HG03175 (cell line): Measurements from ENCODE around the gene COL4A2.

ENCODE experiments used
- ATAC-seq: cut with Tn5 transposase; IDR thresholded peaks from one replicate; pipeline ENCODE4 v1.9.1; 2021; ENCODE audit warnings: mild to moderate bottlenecking, moderate library complexity; ENCODE audit not compliant: unreplicated experiment

COL4A2 gene

DNA sequence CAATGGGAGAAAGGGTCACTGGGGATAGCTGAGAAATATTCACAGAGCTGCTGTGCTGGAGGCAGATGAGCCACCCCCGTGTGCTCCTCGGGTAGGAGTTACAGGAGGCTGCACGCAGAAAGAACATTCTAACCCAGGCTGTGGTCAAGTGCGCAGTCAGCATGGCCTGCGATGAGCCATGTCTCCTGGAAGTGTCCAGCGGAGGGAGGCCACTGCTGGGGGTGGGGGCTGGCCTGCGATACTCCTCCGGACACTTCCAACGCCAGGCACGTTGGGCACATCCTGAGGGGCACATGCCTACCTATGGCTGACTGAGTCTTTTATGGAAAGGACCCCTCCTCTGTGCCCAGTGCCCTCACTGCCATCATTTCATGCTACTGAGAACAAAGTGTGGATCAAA is 198.5 kb downstream of the COL4A2 start:
- ATAC-seq, result no peak

DNA sequence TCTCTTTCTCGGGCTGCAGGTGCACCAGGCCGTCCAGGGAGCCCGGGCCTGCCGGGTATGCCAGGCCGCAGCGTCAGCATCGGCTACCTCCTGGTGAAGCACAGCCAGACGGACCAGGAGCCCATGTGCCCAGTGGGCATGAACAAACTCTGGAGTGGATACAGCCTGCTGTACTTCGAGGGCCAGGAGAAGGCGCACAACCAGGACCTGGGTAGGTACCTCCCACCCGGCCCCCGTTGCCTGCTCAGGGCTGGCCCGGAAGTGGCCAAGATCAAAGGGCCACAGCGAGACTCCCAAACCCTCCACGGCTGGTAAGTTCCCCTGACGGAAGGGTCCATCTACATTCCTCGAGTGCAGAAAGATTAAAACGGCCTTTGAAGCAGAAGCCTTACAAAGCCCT is 199.3 kb downstream of the COL4A2 start:
- no peak for ATAC-seq

DNA sequence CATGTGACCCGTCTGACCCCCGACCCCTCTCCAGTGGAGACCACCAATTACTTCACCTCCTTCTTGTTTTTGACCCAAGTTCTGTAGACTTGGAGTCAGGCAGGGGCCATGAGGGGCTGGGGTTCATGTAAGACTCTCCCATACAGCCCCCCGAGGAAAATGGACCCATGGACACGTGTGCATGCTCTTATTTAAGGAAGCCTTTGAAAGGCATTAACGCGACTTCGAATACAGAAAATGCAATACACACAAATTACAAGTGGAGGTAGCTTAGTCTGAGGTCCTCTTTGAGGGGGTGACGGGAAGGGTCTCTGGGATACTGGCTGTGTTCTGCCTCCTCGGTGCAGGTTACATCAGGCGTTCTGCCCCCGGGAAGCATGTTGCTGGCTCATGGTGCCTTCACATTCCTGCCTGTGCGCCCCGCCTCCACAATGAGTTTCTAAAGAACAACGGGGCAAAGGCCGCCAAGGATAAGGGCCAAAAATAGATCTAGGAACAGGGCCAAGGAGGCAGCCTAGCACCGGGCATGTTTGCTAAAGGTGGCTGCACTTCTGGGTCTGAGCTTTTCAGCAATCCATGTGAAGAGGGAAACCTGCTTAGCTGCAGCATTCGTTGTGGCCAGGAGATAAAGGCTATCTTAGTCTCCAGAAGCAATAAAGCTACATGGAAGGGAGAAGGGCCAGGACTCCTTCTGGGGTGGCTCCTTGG is 199.9 kb downstream of the COL4A2 start:
- no peak for ATAC-seq

DNA sequence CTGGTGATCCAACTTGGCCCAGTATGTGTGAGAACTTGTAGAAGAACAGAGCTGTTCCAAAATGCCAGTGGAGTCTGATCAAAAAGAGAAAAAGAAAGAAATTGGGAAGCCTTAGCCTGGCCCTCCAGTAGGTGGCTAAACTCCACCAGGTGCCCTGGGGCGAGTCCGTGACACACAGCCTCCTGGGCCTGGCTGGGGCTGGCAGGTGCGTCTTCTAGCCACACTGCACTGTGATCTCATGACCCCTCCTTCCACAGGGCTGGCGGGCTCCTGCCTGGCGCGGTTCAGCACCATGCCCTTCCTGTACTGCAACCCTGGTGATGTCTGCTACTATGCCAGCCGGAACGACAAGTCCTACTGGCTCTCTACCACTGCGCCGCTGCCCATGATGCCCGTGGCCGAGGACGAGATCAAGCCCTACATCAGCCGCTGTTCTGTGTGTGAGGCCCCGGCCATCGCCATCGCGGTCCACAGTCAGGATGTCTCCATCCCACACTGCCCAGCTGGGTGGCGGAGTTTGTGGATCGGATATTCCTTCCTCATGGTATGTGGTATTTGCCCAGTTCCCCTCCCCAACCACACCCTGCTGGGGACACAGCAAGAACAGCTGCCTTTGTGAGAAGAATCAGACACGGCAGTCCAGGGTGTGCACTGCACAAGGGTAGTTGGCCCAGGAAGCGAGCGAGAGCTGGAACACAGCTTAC is 200.7 kb downstream of the COL4A2 start:
- no peak for ATAC-seq

DNA sequence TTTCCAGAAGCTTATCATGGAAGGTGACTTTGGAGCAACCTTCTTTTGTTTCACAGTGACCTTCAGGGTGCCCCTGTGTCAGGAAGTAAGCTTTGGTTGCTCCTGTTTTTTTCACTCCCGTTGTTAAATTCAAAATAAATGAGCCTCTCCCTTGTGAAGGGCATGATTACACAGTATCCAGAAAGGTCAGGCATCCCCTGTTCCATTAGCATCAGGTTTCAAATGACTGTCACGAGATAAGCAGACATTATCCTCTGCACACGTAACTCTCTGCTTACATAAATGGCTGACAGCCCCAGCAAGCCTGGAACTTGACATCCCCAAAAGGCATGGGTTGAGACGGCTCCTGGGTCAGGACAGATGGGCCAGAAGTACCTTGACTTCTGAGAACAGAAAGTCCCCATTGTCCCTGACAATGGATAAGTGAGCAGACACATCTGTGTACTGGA is 202.4 kb downstream of the COL4A2 start:
- no peak for ATAC-seq

DNA sequence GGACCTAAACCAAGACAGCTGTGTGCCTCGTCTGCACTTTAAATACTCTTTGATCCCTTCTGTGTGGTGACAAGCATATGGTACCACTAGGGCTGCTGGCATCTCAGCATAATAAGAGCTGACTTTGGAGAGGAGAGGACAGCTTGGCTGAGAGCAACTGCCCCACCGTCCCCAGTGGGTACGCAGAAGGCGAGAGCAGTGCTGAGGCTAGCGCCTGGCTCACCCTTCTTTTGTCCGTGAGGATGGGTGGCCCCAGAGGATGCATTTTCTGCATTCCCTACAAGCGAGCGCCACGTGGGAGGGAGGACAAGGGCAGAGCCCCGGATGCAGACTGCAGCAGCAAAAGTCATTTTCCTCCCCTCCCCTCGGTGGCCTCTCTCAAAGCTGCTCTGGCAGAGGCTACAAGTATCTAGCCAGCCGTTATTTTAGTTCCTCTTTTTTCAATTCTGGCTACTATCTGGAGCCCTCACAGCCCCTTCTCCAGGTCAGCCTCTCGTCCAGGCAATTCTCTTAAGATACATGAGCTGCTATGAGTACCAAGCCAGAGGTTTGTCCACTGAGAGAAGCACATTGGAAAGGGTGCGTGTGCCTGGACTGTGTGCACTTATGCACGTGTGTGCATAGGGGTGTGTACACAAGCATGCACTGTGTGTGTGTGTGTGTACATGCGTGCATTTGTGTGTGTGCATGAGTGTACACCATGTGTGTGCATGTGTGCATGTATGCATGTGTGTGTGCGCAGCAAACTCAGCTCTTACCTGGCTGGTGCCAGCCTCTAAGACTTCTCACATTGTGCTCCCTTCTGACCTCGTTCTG is 203.1 kb downstream of the COL4A2 start:
- peak; percentile 77 for ATAC-seq

DNA sequence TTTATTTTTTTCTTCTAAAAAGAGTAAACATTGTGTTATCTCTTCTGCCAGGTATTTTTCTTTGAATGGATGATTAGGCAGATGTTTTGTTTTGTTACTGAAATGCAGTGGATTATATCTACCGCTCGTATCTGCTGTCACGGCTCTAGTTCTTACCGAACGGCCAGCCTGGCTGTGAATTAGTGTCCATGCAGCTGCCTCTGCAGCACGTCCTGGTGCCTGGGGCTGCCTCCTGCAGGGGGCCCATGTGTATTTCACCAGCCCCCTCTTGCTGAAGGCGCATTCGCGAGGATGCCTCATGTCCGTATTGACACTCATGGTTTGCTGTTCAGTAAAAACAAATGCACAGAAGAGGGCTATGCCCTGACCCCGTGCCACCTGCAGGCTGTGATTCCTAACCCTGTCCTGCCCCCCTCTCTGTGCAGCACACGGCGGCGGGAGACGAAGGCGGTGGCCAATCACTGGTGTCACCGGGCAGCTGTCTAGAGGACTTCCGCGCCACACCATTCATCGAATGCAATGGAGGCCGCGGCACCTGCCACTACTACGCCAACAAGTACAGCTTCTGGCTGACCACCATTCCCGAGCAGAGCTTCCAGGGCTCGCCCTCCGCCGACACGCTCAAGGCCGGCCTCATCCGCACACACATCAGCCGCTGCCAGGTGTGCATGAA is 204.6 kb downstream of the COL4A2 start:
- ATAC-seq, result no peak

DNA sequence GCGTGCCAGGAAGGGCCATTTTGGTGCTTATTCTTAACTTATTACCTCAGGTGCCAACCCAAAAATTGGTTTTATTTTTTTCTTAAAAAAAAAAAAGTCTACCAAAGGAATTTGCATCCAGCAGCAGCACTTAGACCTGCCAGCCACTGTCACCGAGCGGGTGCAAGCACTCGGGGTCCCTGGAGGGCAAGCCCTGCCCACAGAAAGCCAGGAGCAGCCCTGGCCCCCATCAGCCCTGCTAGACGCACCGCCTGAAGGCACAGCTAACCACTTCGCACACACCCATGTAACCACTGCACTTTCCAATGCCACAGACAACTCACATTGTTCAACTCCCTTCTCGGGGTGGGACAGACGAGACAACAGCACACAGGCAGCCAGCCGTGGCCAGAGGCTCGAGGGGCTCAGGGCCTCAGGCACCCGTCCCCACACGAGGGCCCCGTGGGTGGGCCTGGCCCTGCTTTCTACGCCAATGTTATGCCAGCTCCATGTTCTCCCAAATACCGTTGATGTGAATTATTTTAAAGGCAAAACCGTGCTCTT is 205.2 kb downstream of the COL4A2 start:
- no peak for ATAC-seq

DNA sequence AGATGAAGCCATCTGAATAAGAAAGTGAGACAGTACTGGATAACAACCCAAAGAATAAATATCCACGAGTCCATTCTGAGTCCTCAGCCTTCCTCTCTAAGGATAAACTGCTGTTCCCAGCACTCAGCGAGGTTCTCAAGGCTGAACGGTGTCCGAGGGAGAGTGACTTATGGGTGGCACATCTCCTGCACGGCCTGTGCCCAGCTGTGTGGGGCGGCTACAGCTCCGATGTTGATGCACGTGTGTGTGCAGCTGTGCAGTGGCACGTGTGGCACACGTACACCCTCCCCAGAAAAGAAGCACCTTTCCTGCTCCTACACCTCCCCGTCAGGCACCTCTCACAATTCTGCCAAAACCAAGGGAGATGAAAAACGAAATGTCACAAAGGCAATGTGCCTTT is 209.4 kb downstream of the COL4A2 start:
- ATAC-seq, result no peak

DNA sequence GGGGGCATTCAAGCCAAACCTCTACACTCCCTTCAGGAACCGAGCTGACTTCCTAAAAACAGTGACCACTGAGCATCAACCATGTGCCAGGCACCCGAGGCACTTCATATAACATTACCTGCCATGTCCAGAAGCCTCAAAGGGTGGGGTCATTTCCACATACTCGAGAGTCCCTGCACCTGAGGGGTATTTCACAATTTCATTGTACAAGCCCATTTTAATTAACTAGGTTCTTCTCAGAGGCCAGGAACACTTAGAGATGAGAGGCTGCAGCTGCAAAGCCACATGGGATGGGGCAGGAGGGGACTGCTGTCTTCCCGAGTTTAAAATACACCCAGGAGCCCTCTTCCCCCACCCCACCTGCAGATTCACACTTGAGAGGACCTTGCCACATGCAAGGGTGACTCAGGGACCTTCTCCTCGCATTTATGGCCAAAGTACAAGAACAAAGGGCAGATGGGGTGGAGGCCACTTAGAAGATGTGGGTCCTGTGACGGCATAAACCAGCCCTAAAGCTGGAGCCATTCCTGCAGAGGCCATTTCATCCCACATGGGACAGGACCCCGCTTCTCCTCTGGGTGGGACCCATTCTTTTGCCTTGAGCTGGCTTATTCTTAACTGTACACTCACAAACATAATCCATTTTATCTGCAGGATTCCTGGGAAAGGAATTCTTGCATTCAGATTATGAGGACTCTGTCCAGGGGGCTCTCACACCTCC is 210.6 kb downstream of the COL4A2 start:
- ATAC-seq, result no peak

DNA sequence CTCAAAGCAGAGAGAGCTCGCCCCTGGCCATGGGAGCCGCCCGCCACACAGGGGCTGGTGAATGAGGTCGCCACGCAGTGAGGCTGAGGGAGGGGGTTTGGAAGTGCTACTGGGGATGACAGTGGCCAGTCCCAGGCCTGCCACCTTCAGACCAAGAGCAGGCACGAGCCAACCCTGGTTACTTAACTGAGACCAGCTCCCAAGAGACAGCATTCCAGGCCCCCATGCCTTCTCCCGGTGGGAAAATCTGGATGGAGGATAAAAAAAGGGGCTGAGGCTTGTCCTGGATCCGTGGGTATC is 211.1 kb downstream of the COL4A2 start:
- ATAC-seq, result no peak

DNA sequence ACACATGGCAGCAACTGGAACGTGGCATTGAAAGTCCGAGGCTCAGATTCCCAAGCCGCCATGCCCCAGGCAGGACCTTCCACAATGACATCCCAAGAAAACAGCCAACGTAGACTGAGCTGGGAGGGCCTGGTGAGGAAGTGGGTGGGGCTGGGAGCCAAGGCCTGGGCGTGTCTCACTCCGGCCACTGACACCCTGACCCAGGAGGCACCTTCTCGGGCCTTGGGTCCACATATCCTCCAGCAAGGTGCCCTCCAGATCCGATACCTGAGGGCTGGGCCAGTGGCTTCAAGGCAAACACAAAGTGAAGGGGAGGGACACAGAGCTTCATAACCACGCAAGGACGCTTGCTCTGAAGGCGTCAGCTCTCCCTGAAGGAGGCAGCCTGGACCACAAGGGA is 211.5 kb downstream of the COL4A2 start:
- ATAC-seq, result no peak

DNA sequence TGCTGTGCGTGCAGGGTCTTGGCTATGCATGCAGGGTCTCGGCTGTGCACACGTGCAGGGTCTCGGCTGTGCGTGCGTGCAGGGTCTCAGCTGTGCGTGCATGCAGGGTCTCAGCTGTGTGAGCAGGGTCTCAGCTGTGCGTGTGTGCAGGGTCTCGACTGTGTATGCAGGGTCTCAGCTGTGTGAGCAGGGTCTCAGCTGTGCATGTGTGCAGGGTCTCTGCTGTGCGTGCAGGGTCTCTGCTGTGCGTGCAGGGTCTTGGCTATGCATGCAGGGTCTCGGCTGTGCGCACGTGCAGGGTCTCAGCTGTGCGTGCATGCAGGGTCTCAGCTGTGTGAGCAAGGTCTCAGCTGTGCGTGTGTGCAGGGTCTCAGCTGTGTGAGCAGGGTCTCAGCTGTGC is 212.0 kb downstream of the COL4A2 start:
- ATAC-seq, result no peak

DNA sequence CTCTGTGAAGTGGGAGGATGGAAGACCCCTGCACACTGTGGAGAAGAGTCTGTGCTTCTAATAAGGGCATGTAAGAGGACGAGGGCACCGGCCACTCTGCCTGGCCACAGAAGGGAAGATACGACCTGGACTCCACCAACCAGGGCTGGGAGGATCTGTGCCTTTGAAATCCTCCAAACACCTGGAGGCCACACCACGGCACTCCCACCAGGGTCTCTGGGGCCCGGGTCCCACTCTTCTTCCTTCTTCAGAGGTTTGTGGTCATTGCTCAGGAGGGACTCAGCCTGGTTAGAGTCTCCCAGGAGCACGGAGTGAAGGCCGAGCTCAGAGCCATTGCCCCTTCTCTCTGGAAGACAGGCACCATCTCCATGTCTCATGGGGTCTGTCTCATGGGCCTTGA is 212.4 kb downstream of the COL4A2 start:
- no peak for ATAC-seq

DNA sequence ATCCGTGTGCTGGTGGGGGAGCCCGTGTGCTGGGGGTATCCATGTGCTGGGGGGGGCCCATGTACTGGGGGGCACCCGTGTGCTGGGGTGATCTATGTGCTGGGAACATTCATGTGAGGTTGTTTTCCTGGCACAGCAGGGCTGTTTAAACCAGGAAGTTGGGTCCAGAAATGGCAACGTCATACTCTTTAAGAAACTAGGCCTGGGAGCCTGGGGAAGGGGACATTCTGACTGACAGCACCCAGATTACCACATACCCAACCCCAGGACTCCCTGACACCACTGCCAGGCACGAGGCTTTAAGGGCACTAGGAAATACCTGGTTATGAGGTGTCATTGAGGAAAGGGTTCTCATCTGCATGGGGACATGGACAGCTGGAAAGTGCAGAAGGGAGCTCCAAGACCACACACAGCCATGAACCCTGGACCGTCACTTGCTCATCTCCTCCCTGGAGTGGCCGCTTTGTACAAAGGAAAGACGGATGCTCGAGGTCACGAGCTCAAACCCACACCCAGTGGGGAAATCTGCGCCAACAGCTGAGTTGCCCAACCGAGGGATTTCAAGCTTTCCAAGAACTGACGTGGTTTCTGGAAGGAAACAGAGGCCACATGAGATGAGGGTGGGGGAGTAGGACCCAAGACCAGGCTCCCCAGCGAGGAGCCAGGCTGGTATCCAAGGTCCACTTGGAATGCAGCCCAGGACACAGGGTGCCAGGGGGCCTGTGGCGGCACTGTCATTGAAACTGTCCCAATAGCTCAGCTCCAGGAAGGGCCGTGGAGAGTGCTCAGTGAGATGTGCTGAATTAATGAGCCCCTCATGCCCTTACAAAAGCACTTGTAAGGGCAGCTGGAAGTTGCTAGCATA is 213.6 kb downstream of the COL4A2 start:
- no peak for ATAC-seq

DNA sequence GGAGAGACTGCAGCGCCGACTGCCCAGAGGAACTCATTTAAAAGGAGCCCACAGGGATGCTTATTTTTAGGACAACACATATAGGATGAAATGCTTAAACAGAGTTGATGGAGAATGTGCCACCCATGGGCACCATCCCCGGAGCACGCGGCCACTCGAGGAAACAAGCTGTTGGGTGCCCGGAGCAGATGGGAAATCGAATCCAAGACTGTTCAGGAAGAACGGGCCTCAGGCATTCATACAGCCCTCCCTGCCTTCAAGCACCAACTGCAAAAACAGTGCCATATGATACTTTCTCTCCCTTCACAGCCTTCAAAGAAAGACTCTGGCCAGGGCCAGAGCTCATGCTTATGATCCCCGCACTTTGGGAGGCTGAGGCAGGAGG is 214.2 kb downstream of the COL4A2 start:
- no peak for ATAC-seq

DNA sequence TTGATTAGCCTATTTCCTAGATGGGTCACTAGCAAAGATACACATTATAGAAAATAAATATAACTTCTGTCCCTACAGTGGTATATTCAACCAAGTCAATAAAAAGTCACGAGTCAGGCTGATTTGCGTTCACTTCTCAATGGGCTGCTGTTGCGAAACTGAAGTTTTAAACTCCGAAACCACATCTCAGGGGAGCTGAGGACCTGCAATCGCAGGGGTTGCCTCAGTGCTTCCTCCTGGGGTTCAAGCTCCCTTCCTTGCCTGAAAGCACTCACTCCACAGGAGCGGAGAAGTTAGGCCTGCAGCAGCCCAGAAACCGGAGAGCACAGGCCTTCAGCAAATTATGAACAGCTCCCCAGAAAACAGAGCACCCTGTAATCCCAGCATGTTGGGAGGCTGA is 214.9 kb downstream of the COL4A2 start:
- ATAC-seq, result no peak

DNA sequence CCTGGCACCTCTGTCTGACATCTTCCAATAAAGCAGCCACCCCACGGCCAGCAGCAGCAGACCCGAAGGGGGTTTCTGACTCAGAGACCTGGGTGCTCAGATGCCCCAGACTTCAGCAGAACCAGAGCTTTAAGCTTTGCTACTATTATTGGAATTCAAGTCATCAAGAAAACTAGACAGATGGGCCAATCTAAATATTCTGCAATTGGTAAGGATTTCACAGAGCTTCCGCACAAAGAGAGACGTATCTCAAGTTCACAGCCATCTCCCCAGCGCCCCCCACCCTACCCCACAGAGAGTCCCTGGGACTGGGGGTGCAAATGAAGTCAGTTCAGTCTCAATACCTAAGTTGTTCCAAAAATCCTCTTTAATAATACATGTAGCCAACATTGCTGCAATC is 215.6 kb downstream of the COL4A2 start:
- no peak for ATAC-seq

DNA sequence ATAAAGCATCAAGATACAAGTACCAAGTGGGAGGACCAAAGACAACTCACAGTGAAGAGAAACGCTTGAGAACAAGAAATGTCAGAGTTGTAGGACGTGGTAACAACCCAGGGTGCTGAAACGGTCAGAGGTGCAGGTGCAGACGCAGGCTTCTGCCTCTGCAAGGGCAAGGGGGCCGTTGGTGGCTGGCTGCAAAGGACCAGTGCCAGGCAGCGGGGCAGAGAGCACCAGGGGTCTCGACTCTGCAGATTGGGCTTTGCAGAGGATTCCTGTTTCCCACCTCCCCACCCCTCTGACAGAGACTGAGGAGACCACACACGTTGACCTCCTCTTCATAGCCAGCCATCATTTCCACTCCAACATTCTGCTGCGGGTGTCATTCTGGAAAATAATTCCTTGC is 216.1 kb downstream of the COL4A2 start:
- no peak for ATAC-seq
